ENCODE data around the gene IL36RN.

- TF ChIP-seq GABPA (IDR thresholded peaks at IDR 0.05; ENCODE audit: low read depth): no peak
- TF ChIP-seq, protein P1, sequence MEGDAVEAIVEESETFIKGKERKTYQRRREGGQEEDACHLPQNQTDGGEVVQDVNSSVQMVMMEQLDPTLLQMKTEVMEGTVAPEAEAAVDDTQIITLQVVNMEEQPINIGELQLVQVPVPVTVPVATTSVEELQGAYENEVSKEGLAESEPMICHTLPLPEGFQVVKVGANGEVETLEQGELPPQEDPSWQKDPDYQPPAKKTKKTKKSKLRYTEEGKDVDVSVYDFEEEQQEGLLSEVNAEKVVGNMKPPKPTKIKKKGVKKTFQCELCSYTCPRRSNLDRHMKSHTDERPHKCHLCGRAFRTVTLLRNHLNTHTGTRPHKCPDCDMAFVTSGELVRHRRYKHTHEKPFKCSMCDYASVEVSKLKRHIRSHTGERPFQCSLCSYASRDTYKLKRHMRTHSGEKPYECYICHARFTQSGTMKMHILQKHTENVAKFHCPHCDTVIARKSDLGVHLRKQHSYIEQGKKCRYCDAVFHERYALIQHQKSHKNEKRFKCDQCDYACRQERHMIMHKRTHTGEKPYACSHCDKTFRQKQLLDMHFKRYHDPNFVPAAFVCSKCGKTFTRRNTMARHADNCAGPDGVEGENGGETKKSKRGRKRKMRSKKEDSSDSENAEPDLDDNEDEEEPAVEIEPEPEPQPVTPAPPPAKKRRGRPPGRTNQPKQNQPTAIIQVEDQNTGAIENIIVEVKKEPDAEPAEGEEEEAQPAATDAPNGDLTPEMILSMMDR (IDR thresholded peaks at IDR 0.05; ENCODE audit: insufficient read depth, low read length): no peak
These were observed 46.2 kb downstream of the IL36RN start for GRCh38 chr2:113105047-113105785.

Measured in HL-60 (cell line).